ENCODE data around the gene VAV3. TPM values are rescaled to one million over a fixed set of nuclear protein-coding genes. Genes with fewer than 3 reads are reported as not detected.

The VAV3 gene
- total RNA-seq, 2 donors from 2014 or later: 73.0 to 135 TPM

DNA sequence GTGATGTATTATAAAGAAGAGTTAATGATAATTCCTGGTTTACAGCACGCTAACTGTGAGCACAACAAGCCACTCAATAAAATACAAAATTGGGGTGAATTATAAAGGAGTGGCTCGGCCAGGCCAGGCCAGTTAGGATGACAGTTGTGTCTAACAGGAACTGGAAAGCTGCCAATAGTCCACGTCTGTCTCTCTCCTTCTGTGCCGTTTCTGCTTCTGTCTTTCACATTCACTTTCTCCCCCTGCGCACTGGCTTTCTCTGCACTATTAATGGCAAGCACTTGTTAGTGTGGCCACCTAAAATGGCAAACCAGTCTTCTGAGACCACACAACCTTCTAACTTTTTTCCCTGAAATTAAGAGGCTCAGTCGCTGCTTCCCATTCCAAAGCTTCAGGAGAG is 429.9 kb downstream of the VAV3 start:
- TF ChIP-seq, protein P1, sequence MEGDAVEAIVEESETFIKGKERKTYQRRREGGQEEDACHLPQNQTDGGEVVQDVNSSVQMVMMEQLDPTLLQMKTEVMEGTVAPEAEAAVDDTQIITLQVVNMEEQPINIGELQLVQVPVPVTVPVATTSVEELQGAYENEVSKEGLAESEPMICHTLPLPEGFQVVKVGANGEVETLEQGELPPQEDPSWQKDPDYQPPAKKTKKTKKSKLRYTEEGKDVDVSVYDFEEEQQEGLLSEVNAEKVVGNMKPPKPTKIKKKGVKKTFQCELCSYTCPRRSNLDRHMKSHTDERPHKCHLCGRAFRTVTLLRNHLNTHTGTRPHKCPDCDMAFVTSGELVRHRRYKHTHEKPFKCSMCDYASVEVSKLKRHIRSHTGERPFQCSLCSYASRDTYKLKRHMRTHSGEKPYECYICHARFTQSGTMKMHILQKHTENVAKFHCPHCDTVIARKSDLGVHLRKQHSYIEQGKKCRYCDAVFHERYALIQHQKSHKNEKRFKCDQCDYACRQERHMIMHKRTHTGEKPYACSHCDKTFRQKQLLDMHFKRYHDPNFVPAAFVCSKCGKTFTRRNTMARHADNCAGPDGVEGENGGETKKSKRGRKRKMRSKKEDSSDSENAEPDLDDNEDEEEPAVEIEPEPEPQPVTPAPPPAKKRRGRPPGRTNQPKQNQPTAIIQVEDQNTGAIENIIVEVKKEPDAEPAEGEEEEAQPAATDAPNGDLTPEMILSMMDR (IDR thresholded peaks at IDR 0.05): no peak
- Histone ChIP-seq H3K9ac (ENCODE audit: low read depth in 2 of 2, low read length in 2 of 2) (peak overlapping the region in 1 of 2 donors; percentile 21), H3K27ac (peak overlapping the region; percentile 43), H3K4me3 (no peak overlapping the region), H3K9me3 (no peaks in the 10 kb centered on the region), H3K27me3 (no peaks in the 10 kb centered on the region), H3K4me1 (peaks cover 4% of the 10 kb centered on the region), H3K36me3 (no peaks in the 10 kb centered on the region)
- intact Hi-C loops (cut with DNase I): loop anchor here (5.0 to 10.0 kb wide), 2 partner anchors 57 to 140 kb away; no protein-coding TSS in a partner anchor
- DNase-seq: peak; percentile 38

GRCh38 chr1:107534632-107535031 is 430.3 kb downstream of the VAV3 start:
- Histone ChIP-seq H3K9me3 (no peaks in the 10 kb centered on the region), H3K4me3 (no peak overlapping the region), H3K4me1 (peaks cover 4% of the 10 kb centered on the region), H3K27ac (no peak overlapping the region), H3K9ac (ENCODE audit: low read depth in 2 of 2, low read length in 2 of 2) (no peak overlapping the region), H3K27me3 (no peaks in the 10 kb centered on the region), H3K36me3 (no peaks in the 10 kb centered on the region)
- DNase-seq: peak; percentile 28
- TF ChIP-seq, protein P1 (IDR thresholded peaks at IDR 0.05): no peak
- intact Hi-C loops (cut with DNase I): loop anchor here (5.0 to 10.0 kb wide), 3 partner anchors 58 to 213 kb away; no protein-coding TSS in a partner anchor

DNA sequence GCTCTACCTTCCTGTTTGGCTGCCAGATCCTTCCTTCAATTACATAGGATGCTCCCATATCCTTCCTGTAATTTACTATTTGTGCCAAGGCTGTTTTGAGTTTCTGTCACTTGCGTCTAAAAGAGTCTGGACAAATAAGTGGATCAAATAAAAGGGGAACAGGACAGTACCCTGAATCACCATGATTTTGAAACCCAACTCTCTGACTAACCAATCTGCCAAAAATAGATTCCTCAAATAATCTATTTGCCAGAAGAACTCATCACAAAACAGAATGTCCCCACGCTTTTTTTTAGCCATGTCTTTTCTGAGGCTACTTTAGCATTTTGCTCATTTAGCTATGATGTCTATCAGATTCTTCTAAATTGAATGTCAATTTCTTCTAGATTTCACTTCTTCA is 431.5 kb downstream of the VAV3 start:
- Histone ChIP-seq H3K9ac (ENCODE audit: low read depth in 2 of 2, low read length in 2 of 2) (no peak overlapping the region), H3K9me3 (no peaks in the 10 kb centered on the region), H3K4me3 (no peak overlapping the region), H3K36me3 (no peaks in the 10 kb centered on the region), H3K27ac (no peak overlapping the region), H3K27me3 (no peaks in the 10 kb centered on the region), H3K4me1 (peaks cover 4% of the 10 kb centered on the region)
- TF ChIP-seq, protein P1 (IDR thresholded peaks at IDR 0.05): no peak
- no peak for DNase-seq
- intact Hi-C loops (cut with DNase I): loop anchor here (5.0 to 10.0 kb wide), 2 partner anchors 141 to 214 kb away; no protein-coding TSS in a partner anchor

GRCh38 chr1:107532318-107532717 is 432.7 kb downstream of the VAV3 start:
- peaks cover 4% of the 10 kb centered on the region for H3K4me1 ChIP-seq
- H3K27ac ChIP-seq: no peak overlapping the region
- no peaks in the 10 kb centered on the region for H3K27me3 ChIP-seq
- DNase-seq: no peak
- H3K36me3 ChIP-seq: no peaks in the 10 kb centered on the region
- H3K9me3 ChIP-seq: no peaks in the 10 kb centered on the region
- intact Hi-C loops (cut with DNase I): loop anchor here (5.0 to 10.0 kb wide), 2 partner anchors 142 to 215 kb away; no protein-coding TSS in a partner anchor
- TF ChIP-seq, protein P1 (IDR thresholded peaks at IDR 0.05): no peak
- H3K9ac ChIP-seq (ENCODE audit: low read depth in 2 of 2, low read length in 2 of 2): no peak overlapping the region
- no peak overlapping the region for H3K4me3 ChIP-seq

- TF ChIP-seq, protein P1 (IDR thresholded peaks at IDR 0.05): no peak
- H3K4me1 ChIP-seq: peaks cover 4% of the 10 kb centered on the region
Measured at GRCh38 chr1:107531065-107531908, 433.7 kb downstream of the VAV3 start.

More at GRCh38 chr1:107531065-107531908, 433.7 kb downstream of the VAV3 start:
- H3K9ac ChIP-seq (ENCODE audit: low read depth in 2 of 2, low read length in 2 of 2): no peak overlapping the region
- intact Hi-C loops (cut with DNase I): loop anchor here (5.0 to 10.0 kb wide), 2 partner anchors 144 to 216 kb away; no protein-coding TSS in a partner anchor
- no peak overlapping the region for H3K4me3 ChIP-seq
- H3K9me3 ChIP-seq: no peaks in the 10 kb centered on the region
- DNase-seq: no peak
- no peaks in the 10 kb centered on the region for H3K27me3 ChIP-seq
- H3K27ac ChIP-seq: no peak overlapping the region
- H3K36me3 ChIP-seq: no peaks in the 10 kb centered on the region

Measured in colonic mucosa (tissue), 4 donors.